GM23338 (cell line): ENCODE measurements around the gene SMIM9.

Source experiments
- CREB1 ChIP-seq: fragments of 250-450 bp; sonication (Bioruptor Pico); IDR thresholded peaks from 2 replicates; pipeline ENCODE4 v1.5.0; 2020; ENCODE audit warnings: low read depth, mild to moderate bottlenecking, moderate library complexity
- CTCF ChIP-seq, 2 experiments: fragments of 200-600 bp in 1 of 2; sonication (generic) in 1 of 2; conservative IDR thresholded peaks; 2 replicates each; pipeline versions ENCODE4 v1.5.1 to v1.6.1; 2016 to 2017; ENCODE audit warnings: antibody characterized with exemption in 2 of 2, low read depth in 2 of 2, mild to moderate bottlenecking in 2 of 2, moderate library complexity in 1 of 2
- JUNB ChIP-seq: IDR thresholded peaks from one replicate; pipeline ENCODE4 v1.6.1; 2016; ENCODE audit warnings: antibody characterized with exemption; ENCODE audit not compliant: unreplicated experiment
- POLR2AphosphoS5 ChIP-seq: IDR thresholded peaks from 2 replicates; pipeline ENCODE4 v1.6.1; 2016; ENCODE audit warnings: antibody characterized with exemption, low read depth
- ZNF114 ChIP-seq: fragments of 250-450 bp; sonication (Bioruptor Pico); IDR thresholded peaks from 2 replicates; pipeline ENCODE4 v1.5.0; 2020; ENCODE audit warnings: mild to moderate bottlenecking, moderate library complexity

- TF ChIP-seq CTCF (conservative IDR thresholded peaks at IDR 0.05; ENCODE audit: low read depth in 2 of 2) (no peak), CREB1 (no peak), JUNB (no peak), POLR2AphosphoS5 (no peak), ZNF114 (no peak)
These were observed 58.8 kb downstream of the SMIM9 start for GRCh38 chrX:154775419-154776349.
